HepG2 (cell line): ENCODE data around the gene OR13C4.

Experiments used
- CTCF ChIP-seq: sonication (generic); formaldehyde crosslinking; IDR thresholded peaks from 2 replicates; pipeline ENCODE4 v1.5.0; 2020; ENCODE audit warnings: mild to moderate bottlenecking, missing genetic modification reagents, moderate library complexity
- FOXK1 ChIP-seq: sonication (generic); formaldehyde crosslinking; IDR thresholded peaks from 2 replicates; pipeline ENCODE4 v1.4.0; 2020; ENCODE audit warnings: low read depth, missing genetic modification reagents, borderline replicate concordance
- FOXK2 ChIP-seq: fragments of 450-650 bp; IDR thresholded peaks from 2 replicates; pipeline ENCODE4 v1.6.1; 2016
- NFATC3 ChIP-seq: sonication (generic); formaldehyde crosslinking; IDR thresholded peaks from 2 replicates; pipeline ENCODE4 v1.5.1; 2020; ENCODE audit warnings: mild to moderate bottlenecking, missing genetic modification reagents
- POLR2A ChIP-seq, 2 experiments: IDR thresholded peaks; 2 replicates each; pipeline ENCODE4 v1.6.1; 2011; ENCODE audit warnings: low read depth in 2 of 2, low read length in 2 of 2, mild to moderate bottlenecking in 1 of 2, moderate library complexity in 1 of 2; ENCODE audit not compliant: insufficient read depth in 1 of 2
- ZBTB42 ChIP-seq: sonication (generic); formaldehyde crosslinking; IDR thresholded peaks from 2 replicates; pipeline ENCODE4 v1.5.0; 2020; ENCODE audit warnings: mild to moderate bottlenecking, missing genetic modification reagents
- ZNF10 ChIP-seq: sonication (generic); formaldehyde crosslinking; IDR thresholded peaks from 2 replicates; pipeline ENCODE4 v1.4.0; 2020; ENCODE audit warnings: mild to moderate bottlenecking, low read depth, missing genetic modification reagents, borderline replicate concordance
- ZNF737 ChIP-seq: sonication (generic); formaldehyde crosslinking; IDR thresholded peaks from 2 replicates; pipeline ENCODE4 v1.5.0; 2020; ENCODE audit warnings: missing genetic modification reagents, mild to moderate bottlenecking, borderline replicate concordance

- no peak for TF ChIP-seq FOXK2
- TF ChIP-seq ZNF10 (CRISPR knock-in tag): no peak
- no peak for TF ChIP-seq CTCF (CRISPR knock-in tag)
- TF ChIP-seq ZBTB42: no peak
- TF ChIP-seq FOXK1 (CRISPR knock-in tag): no peak
- TF ChIP-seq NFATC3 (CRISPR knock-in tag): no peak
- TF ChIP-seq ZNF737 (CRISPR knock-in tag): no peak
- no peak for TF ChIP-seq POLR2A (IDR thresholded peaks at IDR 0.05; ENCODE audit: insufficient read depth in 1 of 2, low read depth in 2 of 2, low read length in 2 of 2)
These were observed 23.0 kb downstream of the OR13C4 start, which contains the start of gene OR13F1 for GRCh38 chr9:104503963-104504362.
